Sigmoid colon (tissue), 4 donors: Measurements from ENCODE around the gene GALT.

Experiments used
- POLR2A ChIP-seq, 2 donors: fragments of 450-650 bp; IDR thresholded peaks; one replicate each; pipeline ENCODE4 v1.6.1; 2016; ENCODE audit warnings: antibody characterized with exemption in 2 of 2, mild to moderate bottlenecking in 2 of 2, moderate library complexity in 2 of 2
- POLR2AphosphoS5 ChIP-seq, 4 donors: sonication (generic); formaldehyde crosslinking; IDR thresholded peaks; one replicate each; pipeline ENCODE4 v1.6.1; 2017; ENCODE audit warnings: antibody characterized with exemption in 4 of 4
- TF ChIP-seq, protein P1 (sequence below), 4 experiments: fragments of 450-650 bp in 3 of 4; fragments of 200-600 bp in 1 of 4; IDR thresholded peaks; one replicate each; pipeline ENCODE4 v1.5.1; 2016 to 2019; ENCODE audit warnings: antibody characterized with exemption in 4 of 4, mild to moderate bottlenecking in 3 of 4, moderate library complexity in 2 of 4

- TF ChIP-seq, protein P1, sequence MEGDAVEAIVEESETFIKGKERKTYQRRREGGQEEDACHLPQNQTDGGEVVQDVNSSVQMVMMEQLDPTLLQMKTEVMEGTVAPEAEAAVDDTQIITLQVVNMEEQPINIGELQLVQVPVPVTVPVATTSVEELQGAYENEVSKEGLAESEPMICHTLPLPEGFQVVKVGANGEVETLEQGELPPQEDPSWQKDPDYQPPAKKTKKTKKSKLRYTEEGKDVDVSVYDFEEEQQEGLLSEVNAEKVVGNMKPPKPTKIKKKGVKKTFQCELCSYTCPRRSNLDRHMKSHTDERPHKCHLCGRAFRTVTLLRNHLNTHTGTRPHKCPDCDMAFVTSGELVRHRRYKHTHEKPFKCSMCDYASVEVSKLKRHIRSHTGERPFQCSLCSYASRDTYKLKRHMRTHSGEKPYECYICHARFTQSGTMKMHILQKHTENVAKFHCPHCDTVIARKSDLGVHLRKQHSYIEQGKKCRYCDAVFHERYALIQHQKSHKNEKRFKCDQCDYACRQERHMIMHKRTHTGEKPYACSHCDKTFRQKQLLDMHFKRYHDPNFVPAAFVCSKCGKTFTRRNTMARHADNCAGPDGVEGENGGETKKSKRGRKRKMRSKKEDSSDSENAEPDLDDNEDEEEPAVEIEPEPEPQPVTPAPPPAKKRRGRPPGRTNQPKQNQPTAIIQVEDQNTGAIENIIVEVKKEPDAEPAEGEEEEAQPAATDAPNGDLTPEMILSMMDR (IDR thresholded peaks at IDR 0.05): no peak
- TF ChIP-seq POLR2AphosphoS5 (IDR thresholded peaks at IDR 0.05) (no peak), POLR2A (IDR thresholded peaks at IDR 0.05) (no peak)
Measured at GRCh38 chr9:34627716-34628655, 18.5 kb upstream of the GALT start.
